Esophagus squamous epithelium (tissue), 4 donors: ENCODE data around the gene RAB7B.

Experiments used
- POLR2A ChIP-seq, 4 donors: fragments of 450-650 bp; IDR thresholded peaks; one replicate each; pipeline ENCODE4 v1.6.1; 2017; ENCODE audit warnings: antibody characterized with exemption in 4 of 4, mild to moderate bottlenecking in 4 of 4, moderate library complexity in 3 of 4
- TF ChIP-seq, protein P1 (sequence below), 6 experiments: fragments of 450-650 bp in 4 of 6; fragments of 200-600 bp in 2 of 6; sonication (generic) in 2 of 6; IDR thresholded peaks; one replicate each; pipeline ENCODE4 v1.5.1; 2016 to 2019; ENCODE audit warnings: antibody characterized with exemption in 6 of 6, mild to moderate bottlenecking in 4 of 6, moderate library complexity in 4 of 6

DNA sequence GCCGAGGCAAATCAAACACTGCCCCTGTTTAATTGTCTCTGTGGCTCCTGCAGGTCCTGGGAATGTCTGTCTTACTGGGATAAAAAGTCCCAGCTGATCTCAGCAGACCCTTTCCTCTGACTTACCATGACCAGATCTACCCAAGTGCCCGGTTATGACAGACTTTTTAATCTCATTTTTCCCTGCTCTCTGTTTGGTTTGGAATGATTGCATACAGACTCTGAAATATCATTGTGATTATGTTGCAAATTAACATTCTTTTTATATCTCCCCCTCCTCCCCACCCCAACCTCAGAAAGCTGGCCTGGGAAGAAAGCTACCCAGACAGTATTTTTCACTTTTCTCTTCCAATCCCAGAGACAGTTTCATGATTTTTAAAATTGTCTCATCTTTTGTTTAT, 16.3 kb downstream of the RAB7B start:
- no peak for TF ChIP-seq POLR2A (IDR thresholded peaks at IDR 0.05)
- TF ChIP-seq, protein P1, sequence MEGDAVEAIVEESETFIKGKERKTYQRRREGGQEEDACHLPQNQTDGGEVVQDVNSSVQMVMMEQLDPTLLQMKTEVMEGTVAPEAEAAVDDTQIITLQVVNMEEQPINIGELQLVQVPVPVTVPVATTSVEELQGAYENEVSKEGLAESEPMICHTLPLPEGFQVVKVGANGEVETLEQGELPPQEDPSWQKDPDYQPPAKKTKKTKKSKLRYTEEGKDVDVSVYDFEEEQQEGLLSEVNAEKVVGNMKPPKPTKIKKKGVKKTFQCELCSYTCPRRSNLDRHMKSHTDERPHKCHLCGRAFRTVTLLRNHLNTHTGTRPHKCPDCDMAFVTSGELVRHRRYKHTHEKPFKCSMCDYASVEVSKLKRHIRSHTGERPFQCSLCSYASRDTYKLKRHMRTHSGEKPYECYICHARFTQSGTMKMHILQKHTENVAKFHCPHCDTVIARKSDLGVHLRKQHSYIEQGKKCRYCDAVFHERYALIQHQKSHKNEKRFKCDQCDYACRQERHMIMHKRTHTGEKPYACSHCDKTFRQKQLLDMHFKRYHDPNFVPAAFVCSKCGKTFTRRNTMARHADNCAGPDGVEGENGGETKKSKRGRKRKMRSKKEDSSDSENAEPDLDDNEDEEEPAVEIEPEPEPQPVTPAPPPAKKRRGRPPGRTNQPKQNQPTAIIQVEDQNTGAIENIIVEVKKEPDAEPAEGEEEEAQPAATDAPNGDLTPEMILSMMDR (IDR thresholded peaks at IDR 0.05): no peak
